Progenitor cell of endocrine pancreas (in vitro differentiated cells): ENCODE data around the gene SPTBN1. TPM values are rescaled to one million over a fixed set of nuclear protein-coding genes. Genes with fewer than 3 reads are reported as not detected.
A peak's percentile ranks its signal among the peaks of the same experiment; 100 is the strongest.

Experiments
- DNase-seq: peaks from one replicate; pipeline ENCODE4 v3.0.0; 2021; ENCODE audit warnings: low spot score; ENCODE audit not compliant: unreplicated experiment
- H3K27ac Mint-ChIP-seq: 2 replicates; pipeline ENCODE4 v1.8.0; 2021; ENCODE audit warnings: mild to moderate bottlenecking, moderate library complexity, mixed read lengths
- H3K27me3 Mint-ChIP-seq: 2 replicates; pipeline ENCODE4 v1.8.0; 2021; ENCODE audit warnings: mixed read lengths
- H3K36me3 Mint-ChIP-seq: 2 replicates; pipeline ENCODE4 v1.8.0; 2022; ENCODE audit warnings: mixed read lengths; ENCODE audit not compliant: insufficient read depth
- H3K4me1 Mint-ChIP-seq: 2 replicates; pipeline ENCODE4 v1.8.0; 2021; ENCODE audit warnings: low read depth, mixed read lengths
- H3K4me3 Mint-ChIP-seq: 2 replicates; pipeline ENCODE4 v1.8.0; 2021; ENCODE audit warnings: low read depth, mild to moderate bottlenecking, moderate library complexity, mixed read lengths
- H3K9me3 Mint-ChIP-seq: 2 replicates; pipeline ENCODE4 v1.8.0; 2021; ENCODE audit warnings: low read depth, mixed read lengths
- total RNA-seq: library from RNA; stranded (reverse); gene quantifications from 2 replicates; pipeline ENCODE4 v1.2.1, GENCODE V29; 2021
- TF ChIP-seq, protein P1 (sequence below): fragments of 200-600 bp; sonication (generic); IDR thresholded peaks from one replicate; pipeline ENCODE4 v1.5.0; 2021; ENCODE audit warnings: antibody characterized with exemption, mild to moderate bottlenecking; ENCODE audit not compliant: unreplicated experiment

The SPTBN1 gene
- total RNA-seq, 1 donor from 2014 or later: 287 TPM

DNA sequence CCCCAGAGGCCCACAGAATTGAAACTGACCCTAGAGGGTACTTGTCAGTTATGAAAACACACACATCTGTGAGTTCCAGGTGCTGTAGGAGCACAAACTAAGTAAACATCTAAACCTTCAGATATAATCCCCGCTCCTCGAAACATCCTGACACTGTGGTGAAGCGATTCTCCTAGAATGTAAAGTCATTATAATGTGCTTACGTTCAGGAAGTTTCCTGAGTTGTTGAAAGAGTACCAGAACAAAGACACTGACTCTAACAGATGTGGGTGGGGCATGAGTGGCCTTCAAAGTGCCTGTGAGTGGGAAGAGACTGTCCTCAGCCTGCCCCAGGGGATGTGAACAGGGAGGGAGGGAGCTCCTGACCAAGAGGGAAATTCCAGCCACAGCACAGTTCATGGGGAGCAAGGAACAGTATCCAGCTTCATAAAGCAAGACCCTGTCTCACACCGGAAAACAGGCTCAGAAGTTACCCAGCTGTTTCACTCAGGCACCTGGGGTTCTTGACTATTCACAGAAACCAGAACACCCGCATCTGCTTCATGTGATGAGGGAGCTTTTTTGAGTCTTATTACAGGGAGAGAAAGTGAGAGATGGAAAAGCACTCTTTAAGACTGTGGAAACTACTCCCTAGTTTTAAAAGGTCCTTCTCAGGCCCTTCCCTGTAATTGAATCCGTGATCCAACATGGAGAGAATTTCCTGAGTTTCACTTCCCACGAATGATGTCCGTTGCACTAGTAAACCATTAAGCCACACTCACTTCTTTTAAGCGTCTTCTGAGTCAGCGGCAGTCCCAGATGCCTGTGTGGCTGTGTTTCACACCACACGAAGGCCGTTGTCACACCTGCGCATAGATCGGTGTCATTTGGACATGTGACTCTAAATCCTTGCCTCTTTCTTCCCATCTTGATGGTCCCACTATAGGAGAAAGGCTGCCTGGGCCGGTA, 178.7 kb downstream of the SPTBN1 start:
- TF ChIP-seq, protein P1, sequence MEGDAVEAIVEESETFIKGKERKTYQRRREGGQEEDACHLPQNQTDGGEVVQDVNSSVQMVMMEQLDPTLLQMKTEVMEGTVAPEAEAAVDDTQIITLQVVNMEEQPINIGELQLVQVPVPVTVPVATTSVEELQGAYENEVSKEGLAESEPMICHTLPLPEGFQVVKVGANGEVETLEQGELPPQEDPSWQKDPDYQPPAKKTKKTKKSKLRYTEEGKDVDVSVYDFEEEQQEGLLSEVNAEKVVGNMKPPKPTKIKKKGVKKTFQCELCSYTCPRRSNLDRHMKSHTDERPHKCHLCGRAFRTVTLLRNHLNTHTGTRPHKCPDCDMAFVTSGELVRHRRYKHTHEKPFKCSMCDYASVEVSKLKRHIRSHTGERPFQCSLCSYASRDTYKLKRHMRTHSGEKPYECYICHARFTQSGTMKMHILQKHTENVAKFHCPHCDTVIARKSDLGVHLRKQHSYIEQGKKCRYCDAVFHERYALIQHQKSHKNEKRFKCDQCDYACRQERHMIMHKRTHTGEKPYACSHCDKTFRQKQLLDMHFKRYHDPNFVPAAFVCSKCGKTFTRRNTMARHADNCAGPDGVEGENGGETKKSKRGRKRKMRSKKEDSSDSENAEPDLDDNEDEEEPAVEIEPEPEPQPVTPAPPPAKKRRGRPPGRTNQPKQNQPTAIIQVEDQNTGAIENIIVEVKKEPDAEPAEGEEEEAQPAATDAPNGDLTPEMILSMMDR: no peak
- Mint-ChIP-seq H3K27me3 (no peaks in the 10 kb centered on the region), H3K27ac (no peak overlapping the region), H3K4me3 (no peak overlapping the region), H3K9me3 (no peaks in the 10 kb centered on the region), H3K4me1 (peaks cover 4% of the 10 kb centered on the region), H3K36me3 (peaks cover 23% of the 10 kb centered on the region)
- no peak for DNase-seq

GRCh38 chr2:54635554-54636152, 179.5 kb downstream of the SPTBN1 start:
- Mint-ChIP-seq H3K27me3 (no peaks in the 10 kb centered on the region), H3K4me1 (no peaks in the 10 kb centered on the region), H3K9me3 (no peaks in the 10 kb centered on the region), H3K4me3 (no peak overlapping the region), H3K27ac (no peak overlapping the region), H3K36me3 (peaks cover 21% of the 10 kb centered on the region)
- TF ChIP-seq, protein P1: no peak
- no peak for DNase-seq

DNA sequence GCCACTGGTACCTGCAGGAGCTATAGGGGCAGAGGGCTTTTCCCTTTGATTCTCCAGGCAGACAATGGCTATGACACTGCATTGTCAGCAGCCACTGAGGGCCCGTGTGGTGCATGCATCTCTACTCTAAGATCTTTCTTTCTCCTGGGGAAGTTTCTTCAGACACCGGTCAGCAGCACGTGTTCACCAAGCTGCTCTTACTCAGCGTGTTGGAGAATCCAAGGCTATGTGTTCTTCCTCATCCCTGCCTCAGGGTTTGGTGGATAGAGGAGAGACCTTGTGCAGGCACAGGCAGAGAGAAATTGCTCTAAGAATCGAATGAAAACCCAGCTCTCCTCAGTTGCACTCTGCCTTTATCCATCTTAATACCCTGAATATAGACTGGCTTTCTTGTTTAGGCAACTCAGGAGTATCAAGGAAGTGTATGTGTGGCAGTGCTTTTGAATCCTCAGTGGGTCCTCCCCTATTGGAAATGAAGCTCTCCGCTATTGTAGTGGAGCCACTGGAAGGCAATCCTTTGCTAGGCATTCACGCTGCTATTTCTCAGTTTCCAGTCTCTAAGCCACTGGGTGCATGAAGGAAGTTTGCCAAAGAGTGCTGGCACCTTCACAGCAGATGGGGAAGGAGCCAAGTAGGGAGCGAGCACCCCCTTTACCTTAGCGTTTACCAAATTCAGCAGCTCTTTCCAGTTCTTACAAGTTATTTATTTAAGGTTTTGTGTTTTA, 180.4 kb downstream of the SPTBN1 start:
- TF ChIP-seq, protein P1: no peak
- no peak overlapping the region for H3K27ac Mint-ChIP-seq
- H3K4me1 Mint-ChIP-seq: peaks cover 4% of the 10 kb centered on the region
- H3K9me3 Mint-ChIP-seq: no peaks in the 10 kb centered on the region
- no peak overlapping the region for H3K4me3 Mint-ChIP-seq
- no peak for DNase-seq
- H3K27me3 Mint-ChIP-seq: no peaks in the 10 kb centered on the region
- peaks cover 19% of the 10 kb centered on the region for H3K36me3 Mint-ChIP-seq

DNA sequence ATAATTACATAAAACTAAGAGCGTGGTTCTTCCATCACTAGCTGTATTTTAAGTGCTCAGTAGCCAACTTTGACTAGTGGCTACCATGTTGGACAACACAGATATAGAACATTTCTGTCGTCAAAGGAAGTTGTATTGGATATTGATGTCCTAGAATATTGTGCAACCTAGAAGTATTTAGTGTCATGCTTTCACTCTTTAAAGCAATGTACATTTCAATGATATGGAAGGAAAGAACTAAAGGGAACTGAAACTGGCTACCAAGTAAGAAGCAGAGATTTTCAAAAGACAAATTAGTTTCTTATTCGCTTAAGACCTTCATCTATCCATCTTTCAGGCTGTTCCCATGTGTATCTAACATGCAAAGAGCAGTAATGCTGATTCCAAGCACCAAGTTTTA, 182.0 kb downstream of the SPTBN1 start:
- H3K4me1 Mint-ChIP-seq: peaks cover 10% of the 10 kb centered on the region
- H3K36me3 Mint-ChIP-seq: peaks cover 23% of the 10 kb centered on the region

DNA sequence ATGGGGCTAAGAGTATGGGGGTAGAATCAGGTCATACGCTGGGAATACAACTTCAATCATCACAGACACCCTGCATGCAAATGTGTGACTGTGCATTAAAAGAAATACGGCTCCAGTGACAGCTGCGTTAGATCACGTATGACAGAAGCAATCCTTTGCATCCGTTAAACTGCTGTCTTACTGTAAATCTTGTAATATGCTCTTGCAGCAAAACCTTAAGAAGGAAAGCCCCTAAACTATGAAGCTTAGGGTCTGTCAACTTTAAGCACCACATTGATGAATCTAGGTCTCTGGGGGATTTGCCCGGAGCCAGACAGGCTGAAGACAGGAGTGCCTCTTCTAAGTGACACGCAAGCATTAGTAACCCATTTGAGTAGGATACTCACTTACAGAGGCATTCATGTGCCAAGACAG, 182.7 kb downstream of the SPTBN1 start:
- Mint-ChIP-seq H3K4me3 (no peak overlapping the region), H3K4me1 (peaks cover 10% of the 10 kb centered on the region), H3K27ac (peak overlapping the region; percentile 84), H3K9me3 (no peaks in the 10 kb centered on the region), H3K36me3 (peaks cover 25% of the 10 kb centered on the region), H3K27me3 (no peaks in the 10 kb centered on the region)
- TF ChIP-seq, protein P1: no peak
- no peak for DNase-seq

More for the DNA sequence above, 182.0 kb downstream of the SPTBN1 start:
- no peaks in the 10 kb centered on the region for H3K27me3 Mint-ChIP-seq
- H3K27ac Mint-ChIP-seq: no peak overlapping the region
- H3K9me3 Mint-ChIP-seq: no peaks in the 10 kb centered on the region
- no peak for DNase-seq
- H3K4me3 Mint-ChIP-seq: no peak overlapping the region
- TF ChIP-seq, protein P1: no peak
